H9 (cell line): ENCODE results near the gene BRF1. TPM values are rescaled to one million over a fixed set of nuclear protein-coding genes. Genes with fewer than 3 reads are reported as not detected.

Experiments used
- DNase-seq: peaks from one replicate; pipeline ENCODE4 v3.0.0-alpha.2; 2017
- H2AFZ ChIP-seq: one replicate; pipeline ENCODE4 v1.6.1; 2013; ENCODE audit warnings: mild to moderate bottlenecking, low read length, control low read depth, moderate library complexity
- H2AK5ac ChIP-seq: 2 replicates; pipeline ENCODE4 v1.6.1; 2013; ENCODE audit warnings: low read length, control low read depth, mixed read lengths; ENCODE audit not compliant: insufficient read length
- H2BK120ac ChIP-seq: one replicate; pipeline ENCODE4 v1.6.1; 2013; ENCODE audit warnings: low read depth, mild to moderate bottlenecking, low read length, control low read depth, inconsistent platforms; ENCODE audit not compliant: poor library complexity, severe bottlenecking
- H2BK12ac ChIP-seq: 2 replicates; pipeline ENCODE4 v1.6.1; 2013; ENCODE audit warnings: low read length, control low read depth, mixed read lengths, low read depth; ENCODE audit not compliant: insufficient read length
- H2BK15ac ChIP-seq: 2 replicates; pipeline ENCODE4 v1.6.1; 2013; ENCODE audit warnings: low read depth, low read length, control low read depth
- H2BK20ac ChIP-seq: one replicate; pipeline ENCODE4 v1.6.1; 2013; ENCODE audit warnings: low read depth, mild to moderate bottlenecking, low read length, control low read depth, inconsistent platforms; ENCODE audit not compliant: poor library complexity, severe bottlenecking
- H2BK5ac ChIP-seq: 2 replicates; pipeline ENCODE4 v1.6.1; 2013; ENCODE audit warnings: low read length, control low read depth, mixed read lengths; ENCODE audit not compliant: insufficient read length
- H3K14ac ChIP-seq: 2 replicates; pipeline ENCODE4 v1.6.1; 2013; ENCODE audit warnings: low read length, control low read depth; ENCODE audit not compliant: insufficient read depth
- H3K18ac ChIP-seq: 2 replicates; pipeline ENCODE4 v1.6.1; 2013; ENCODE audit warnings: low read depth, mild to moderate bottlenecking, mixed read lengths, low read length, control low read depth; ENCODE audit not compliant: insufficient read length
- H3K23ac ChIP-seq: 2 replicates; pipeline ENCODE4 v1.6.1; 2013; ENCODE audit warnings: low read length, control low read depth, mixed read lengths, low read depth; ENCODE audit not compliant: insufficient read length
- H3K23me2 ChIP-seq: 2 replicates; pipeline ENCODE4 v1.6.1; 2013; ENCODE audit warnings: low read depth, mild to moderate bottlenecking, mixed read lengths, low read length, control low read depth; ENCODE audit not compliant: insufficient read length, poor library complexity, severe bottlenecking
- H3K27ac ChIP-seq: 2 replicates; pipeline ENCODE4 v1.5.1; 2013; ENCODE audit warnings: low read length, control low read depth, mixed read lengths, low read depth; ENCODE audit not compliant: insufficient read length
- H3K27me3 ChIP-seq: 2 replicates; pipeline ENCODE4 v1.6.1; 2013; ENCODE audit warnings: low read length, control low read depth, inconsistent platforms; ENCODE audit not compliant: insufficient read depth
- H3K4ac ChIP-seq: 2 replicates; pipeline ENCODE4 v1.6.1; 2013; ENCODE audit warnings: low read depth, mild to moderate bottlenecking, control low read depth, inconsistent platforms, low read length, moderate library complexity
- H3K4me1 ChIP-seq: 2 replicates; pipeline ENCODE4 v1.6.1; 2013; ENCODE audit warnings: low read length, control low read depth, inconsistent platforms; ENCODE audit not compliant: insufficient read depth
- H3K4me2 ChIP-seq: 2 replicates; pipeline ENCODE4 v1.6.1; 2013; ENCODE audit warnings: low read length, control low read depth, mixed read lengths; ENCODE audit not compliant: insufficient read length, insufficient read depth
- H3K56ac ChIP-seq: 2 replicates; pipeline ENCODE4 v1.6.1; 2013; ENCODE audit warnings: low read depth, mild to moderate bottlenecking, mixed read lengths, low read length, control low read depth; ENCODE audit not compliant: insufficient read length
- H3K79me1 ChIP-seq: 2 replicates; pipeline ENCODE4 v1.6.1; 2013; ENCODE audit warnings: low read depth, mild to moderate bottlenecking, moderate library complexity, low read length, control low read depth, inconsistent platforms; ENCODE audit not compliant: insufficient read depth, poor library complexity, severe bottlenecking
- H3K79me2 ChIP-seq: 2 replicates; pipeline ENCODE4 v1.6.1; 2013; ENCODE audit warnings: low read length, control low read depth, inconsistent platforms; ENCODE audit not compliant: insufficient read depth
- H3K9ac ChIP-seq: 2 replicates; pipeline ENCODE4 v1.6.1; 2013; ENCODE audit warnings: low read length, control low read depth, mixed read lengths; ENCODE audit not compliant: insufficient read length; ENCODE audit errors: extremely low read depth
- H3K9me3 ChIP-seq: one replicate; pipeline ENCODE4 v1.6.1; 2013; ENCODE audit warnings: low read depth, low read length, inconsistent platforms; ENCODE audit not compliant: control insufficient read depth
- H3T11ph ChIP-seq: one replicate; pipeline ENCODE4 v1.6.1; 2013; ENCODE audit warnings: mild to moderate bottlenecking, low read length, control low read depth, inconsistent platforms
- H4K20me1 ChIP-seq: one replicate; pipeline ENCODE4 v1.6.1; 2013; ENCODE audit not compliant: control insufficient read depth, insufficient read length, insufficient read depth
- H4K5ac ChIP-seq: 2 replicates; pipeline ENCODE4 v1.6.1; 2013; ENCODE audit warnings: low read depth, mild to moderate bottlenecking, mixed read lengths, low read length, control low read depth; ENCODE audit not compliant: insufficient read length
- H4K8ac ChIP-seq: replicated peaks from 2 replicates; pipeline ENCODE4 v1.6.1; 2013; ENCODE audit warnings: low read length, control low read depth, mixed read lengths, low read depth; ENCODE audit not compliant: insufficient read length
- H4K91ac ChIP-seq: 2 replicates; pipeline ENCODE4 v1.6.1; 2013; ENCODE audit warnings: low read depth, mild to moderate bottlenecking, moderate library complexity, mixed read lengths, low read length, control low read depth; ENCODE audit not compliant: insufficient read length
- H3K27ac Mint-ChIP-seq, 3 experiments: 2 replicates in 2 of 3; 3 replicates in 1 of 3; pipeline ENCODE4 v1.8.0; 2020 to 2021; ENCODE audit warnings: mixed read lengths in 3 of 3, mild to moderate bottlenecking in 1 of 3, moderate library complexity in 1 of 3
- H3K27me3 Mint-ChIP-seq: 2 replicates; pipeline ENCODE4 v1.8.0; 2021; ENCODE audit warnings: low read depth, mild to moderate bottlenecking, moderate library complexity, mixed read lengths
- H3K36me3 Mint-ChIP-seq, 3 experiments: 2 replicates in 2 of 3; 3 replicates in 1 of 3; pipeline ENCODE4 v1.8.0; 2020 to 2021; ENCODE audit warnings: low read depth in 3 of 3, mixed read lengths in 3 of 3; ENCODE audit not compliant: insufficient read depth in 1 of 3
- H3K4me1 Mint-ChIP-seq, 2 experiments: 2 replicates each; pipeline ENCODE4 v1.8.0; 2020; ENCODE audit warnings: mixed read lengths in 2 of 2
- H3K4me3 Mint-ChIP-seq, 2 experiments: 2 replicates in 1 of 2; 3 replicates in 1 of 2; pipeline ENCODE4 v1.8.0; 2020 to 2021; ENCODE audit warnings: mild to moderate bottlenecking in 2 of 2, mixed read lengths in 2 of 2, moderate library complexity in 1 of 2
- H3K9me3 Mint-ChIP-seq, 2 experiments: 2 replicates in 1 of 2; 3 replicates in 1 of 2; pipeline ENCODE4 v1.8.0; 2020; ENCODE audit warnings: mild to moderate bottlenecking in 2 of 2, mixed read lengths in 2 of 2, moderate library complexity in 1 of 2
- WGBS: extraction: QIAGEN DNeasy Blood & Tissue Kit; methylation state at CpG from one replicate; pipeline ENCODE4 v1.1.7; 2013; ENCODE audit warnings: missing lambda C conversion rate, low lambda C conversion rate, mixed read lengths; ENCODE audit not compliant: insufficient read length; ENCODE audit errors: extremely low coverage; 5-methylcytosine and 5-hydroxymethylcytosine counted together
- total RNA-seq: library from RNA; stranded (reverse); gene quantifications from 2 replicates; pipeline ENCODE4 v1.2.1, GENCODE V29; 2021
- TF ChIP-seq, protein P1 (sequence below): fragments of 200-600 bp; sonication (generic); conservative IDR thresholded peaks from 3 replicates; pipeline ENCODE4 v1.8.0; 2021; ENCODE audit warnings: antibody characterized with exemption, mild to moderate bottlenecking

The BRF1 gene
- total RNA-seq, 1 experiment from 2014 or later: 28.3 TPM

DNA sequence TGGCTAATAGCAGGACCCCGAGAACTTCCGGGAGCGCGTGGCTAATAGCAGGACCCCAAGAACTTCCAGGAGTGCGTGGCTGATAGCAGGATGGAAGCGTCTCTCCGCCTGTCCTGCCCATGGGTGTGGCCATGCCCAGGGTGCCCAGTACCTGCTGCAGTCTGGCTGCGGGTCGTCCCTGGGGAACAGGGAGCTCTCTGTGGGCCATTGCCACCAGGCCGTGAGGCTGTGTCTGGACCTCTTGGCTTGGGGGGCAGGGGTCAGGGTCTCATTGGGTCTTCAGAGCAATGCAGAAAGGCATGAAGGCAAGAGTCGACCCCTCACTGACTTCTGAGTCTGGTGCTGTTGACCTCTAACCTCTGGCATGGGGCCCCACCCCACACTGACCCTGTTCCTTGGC, 49.2 kb upstream of the BRF1 start:
- peaks cover 8 to 12% of the 10 kb centered on the region in 2 experiments for H3K4me1 Mint-ChIP-seq

More for the DNA sequence above, 49.2 kb upstream of the BRF1 start:
- Histone ChIP-seq H2AK5ac (no peak overlapping the region), H3K4me2 (no peak overlapping the region), H3K27ac (no peak overlapping the region), H3K27me3 (no peaks in the 10 kb centered on the region), H3K9ac (no peak overlapping the region), H3K79me2 (peaks cover 3% of the 10 kb centered on the region; the same call in 1 of the 2 replicates), H2AFZ (no peak overlapping the region), H4K5ac (no peak overlapping the region), H3K14ac (no peak overlapping the region), H2BK15ac (no peak overlapping the region), H3K4ac (no peak overlapping the region), H3T11ph (no peak overlapping the region), H2BK120ac (no peak overlapping the region), H2BK12ac (no peak overlapping the region), H3K23ac (no peak overlapping the region), H4K20me1 (no peaks in the 10 kb centered on the region), H3K56ac (no peak overlapping the region), H3K4me1 (no peaks in the 10 kb centered on the region), H4K8ac (no peak overlapping the region), H4K91ac (no peak overlapping the region), H2BK5ac (no peak overlapping the region), H3K9me3 (no peaks in the 10 kb centered on the region), H2BK20ac (no peak overlapping the region), H3K23me2 (no peaks in the 10 kb centered on the region), H3K79me1 (no peaks in the 10 kb centered on the region), H3K18ac (no peak overlapping the region)
- Mint-ChIP-seq H3K27ac (no peak overlapping the region; a peak in 1 of 7 replicates), H3K4me3 (no peak overlapping the region), H3K27me3 (no peaks in the 10 kb centered on the region), H3K36me3 (peaks cover 5 to 7% (median 5%) of the 10 kb centered on the region in 3 experiments; a peak in 6 of 7 replicates), H3K9me3 (peaks cover 6% of the 10 kb centered on the region in 2 experiments; a peak in 2 of 5 replicates)
- no CpG with 5 or more reads among the region's 11 CpGs for WGBS
- TF ChIP-seq, protein P1, sequence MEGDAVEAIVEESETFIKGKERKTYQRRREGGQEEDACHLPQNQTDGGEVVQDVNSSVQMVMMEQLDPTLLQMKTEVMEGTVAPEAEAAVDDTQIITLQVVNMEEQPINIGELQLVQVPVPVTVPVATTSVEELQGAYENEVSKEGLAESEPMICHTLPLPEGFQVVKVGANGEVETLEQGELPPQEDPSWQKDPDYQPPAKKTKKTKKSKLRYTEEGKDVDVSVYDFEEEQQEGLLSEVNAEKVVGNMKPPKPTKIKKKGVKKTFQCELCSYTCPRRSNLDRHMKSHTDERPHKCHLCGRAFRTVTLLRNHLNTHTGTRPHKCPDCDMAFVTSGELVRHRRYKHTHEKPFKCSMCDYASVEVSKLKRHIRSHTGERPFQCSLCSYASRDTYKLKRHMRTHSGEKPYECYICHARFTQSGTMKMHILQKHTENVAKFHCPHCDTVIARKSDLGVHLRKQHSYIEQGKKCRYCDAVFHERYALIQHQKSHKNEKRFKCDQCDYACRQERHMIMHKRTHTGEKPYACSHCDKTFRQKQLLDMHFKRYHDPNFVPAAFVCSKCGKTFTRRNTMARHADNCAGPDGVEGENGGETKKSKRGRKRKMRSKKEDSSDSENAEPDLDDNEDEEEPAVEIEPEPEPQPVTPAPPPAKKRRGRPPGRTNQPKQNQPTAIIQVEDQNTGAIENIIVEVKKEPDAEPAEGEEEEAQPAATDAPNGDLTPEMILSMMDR: no peak
- no peak for DNase-seq
